Gastroesophageal sphincter (tissue), 3 donors: ENCODE data around the gene TJAP1.

ENCODE experiments used
- EP300 ChIP-seq: sonication (generic); formaldehyde crosslinking; IDR thresholded peaks from one replicate; pipeline ENCODE4 v1.6.1; 2017; ENCODE audit warnings: antibody characterized with exemption, mild to moderate bottlenecking
- POLR2A ChIP-seq, 2 donors: fragments of 450-650 bp; IDR thresholded peaks; one replicate each; pipeline ENCODE4 v1.6.1; 2017; ENCODE audit warnings: antibody characterized with exemption in 2 of 2, mild to moderate bottlenecking in 2 of 2, moderate library complexity in 1 of 2
- TF ChIP-seq, protein P1 (sequence below), 4 experiments: fragments of 200-600 bp in 2 of 4; fragments of 450-650 bp in 2 of 4; sonication (generic) in 1 of 4; IDR thresholded peaks; one replicate each; pipeline ENCODE4 v1.5.1; 2017 to 2019; ENCODE audit warnings: antibody characterized with exemption in 4 of 4, mild to moderate bottlenecking in 2 of 4, moderate library complexity in 2 of 4

GRCh38 chr6:43478008-43478372 is 620 bp downstream of the TJAP1 start:
- TF ChIP-seq, protein P1, sequence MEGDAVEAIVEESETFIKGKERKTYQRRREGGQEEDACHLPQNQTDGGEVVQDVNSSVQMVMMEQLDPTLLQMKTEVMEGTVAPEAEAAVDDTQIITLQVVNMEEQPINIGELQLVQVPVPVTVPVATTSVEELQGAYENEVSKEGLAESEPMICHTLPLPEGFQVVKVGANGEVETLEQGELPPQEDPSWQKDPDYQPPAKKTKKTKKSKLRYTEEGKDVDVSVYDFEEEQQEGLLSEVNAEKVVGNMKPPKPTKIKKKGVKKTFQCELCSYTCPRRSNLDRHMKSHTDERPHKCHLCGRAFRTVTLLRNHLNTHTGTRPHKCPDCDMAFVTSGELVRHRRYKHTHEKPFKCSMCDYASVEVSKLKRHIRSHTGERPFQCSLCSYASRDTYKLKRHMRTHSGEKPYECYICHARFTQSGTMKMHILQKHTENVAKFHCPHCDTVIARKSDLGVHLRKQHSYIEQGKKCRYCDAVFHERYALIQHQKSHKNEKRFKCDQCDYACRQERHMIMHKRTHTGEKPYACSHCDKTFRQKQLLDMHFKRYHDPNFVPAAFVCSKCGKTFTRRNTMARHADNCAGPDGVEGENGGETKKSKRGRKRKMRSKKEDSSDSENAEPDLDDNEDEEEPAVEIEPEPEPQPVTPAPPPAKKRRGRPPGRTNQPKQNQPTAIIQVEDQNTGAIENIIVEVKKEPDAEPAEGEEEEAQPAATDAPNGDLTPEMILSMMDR (IDR thresholded peaks at IDR 0.05): no peak
- TF ChIP-seq POLR2A (IDR thresholded peaks at IDR 0.05) (no peak), EP300 (no peak)
